ENCODE results near the gene SOCS3. TPM values are rescaled to one million over a fixed set of nuclear protein-coding genes. Genes with fewer than 3 reads are reported as not detected.

SOCS3 gene
- total and polyA plus RNA-seq, 10 donors, result 10.7 to 164 (median 62.1) TPM

DNA sequence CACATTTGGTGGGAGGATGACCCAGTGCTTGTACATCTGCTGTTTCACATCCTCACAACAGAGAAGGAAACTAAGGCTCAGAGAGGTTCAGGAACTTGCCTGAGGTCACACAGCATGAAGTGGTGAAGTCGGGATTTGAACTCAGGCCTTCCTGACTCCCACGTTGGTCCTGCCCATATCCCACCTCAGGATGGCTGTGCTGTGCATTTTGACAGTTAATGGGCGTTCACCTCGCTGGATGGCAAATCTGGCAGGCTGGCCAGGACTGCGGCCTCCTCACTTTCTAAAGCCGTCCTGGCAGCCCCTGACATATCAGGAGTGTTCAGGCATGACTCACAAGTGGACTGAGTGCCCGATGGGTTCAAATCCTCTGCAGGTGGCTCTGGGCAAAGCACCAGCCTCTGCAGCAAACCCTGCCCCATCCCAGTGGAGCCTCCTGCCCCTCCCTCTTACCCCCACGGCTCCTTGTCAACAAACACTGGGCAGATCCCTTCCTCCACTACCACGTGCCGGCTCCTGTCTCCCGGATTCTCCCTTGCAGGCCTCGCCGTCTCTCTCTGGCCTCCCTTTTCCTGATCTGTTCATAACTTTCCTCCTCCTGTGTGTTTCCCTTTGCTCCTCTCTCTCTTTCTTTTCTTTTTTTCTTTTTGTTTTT, 29.2 kb downstream of the SOCS3 start:
- no peaks in the 10 kb centered on the region for H3K9me3 ChIP-seq
- H3K36me3 ChIP-seq, result no peaks in the 10 kb centered on the region
- no peaks in the 10 kb centered on the region for H3K27me3 ChIP-seq (replicated peaks in 1 of 7)
- H3K27ac ChIP-seq, result no peak overlapping the region
- H3K4me1 ChIP-seq, result peaks cover 0 to 35% (median 10%) of the 10 kb centered on the region in 6 donors
- TF ChIP-seq POLR2AphosphoS5 (IDR thresholded peaks at IDR 0.05) (no peak), CTCF (IDR thresholded peaks at IDR 0.05 in 8 of 11, conservative IDR thresholded peaks at IDR 0.05 in 3 of 11) (no peak), POLR2A (IDR thresholded peaks at IDR 0.05) (no peak)
- H3K4me3 ChIP-seq, result no peak overlapping the region
- intact Hi-C loops (cut with DNase I; ENCODE audit: low total_unique reads), result no loop called here
- DNase-seq, result no peak
- WGBS, 5 donors, result 80 to 90% (median 86%) methylated on average over 11 to 13 of the region's 13 CpGs

GRCh38 chr17:78329263-78330059, 30.4 kb downstream of the SOCS3 start:
- Histone ChIP-seq H3K36me3 (no peaks in the 10 kb centered on the region), H3K4me1 (peaks cover 0 to 43% (median 20%) of the 10 kb centered on the region in 6 donors), H3K4me3 (no peak overlapping the region), H3K27ac (peak overlapping the region in 4 of 8 donors; percentile 9 to 59 (median 32)), H3K9me3 (no peaks in the 10 kb centered on the region), H3K27me3 (replicated peaks in 1 of 7) (peaks cover 0 to 4% (median 0%) of the 10 kb centered on the region in 7 donors)
- WGBS, 5 donors, result 46 to 64% (median 54%) methylated on average over 12 to 16 of the region's 16 CpGs
- DNase-seq, result no peak
- TF ChIP-seq POLR2AphosphoS5 (IDR thresholded peaks at IDR 0.05) (peak in 2 of 3 donors; percentile 20 to 35), CTCF (IDR thresholded peaks at IDR 0.05 in 8 of 11, conservative IDR thresholded peaks at IDR 0.05 in 3 of 11) (no peak), POLR2A (IDR thresholded peaks at IDR 0.05) (no peak)
- intact Hi-C loops (cut with DNase I; ENCODE audit: low total_unique reads), result no loop called here

GRCh38 chr17:78327880-78328279, 32.0 kb downstream of the SOCS3 start:
- Histone ChIP-seq H3K36me3 (no peaks in the 10 kb centered on the region), H3K4me1 (peaks cover 0 to 45% (median 31%) of the 10 kb centered on the region in 6 donors), H3K27ac (no peak overlapping the region), H3K4me3 (no peak overlapping the region), H3K27me3 (replicated peaks in 1 of 7) (peaks cover 0 to 6% (median 0%) of the 10 kb centered on the region in 7 donors), H3K9me3 (no peaks in the 10 kb centered on the region)
- DNase-seq, result no peak
- no peak for TF ChIP-seq CTCF (IDR thresholded peaks at IDR 0.05 in 8 of 11, conservative IDR thresholded peaks at IDR 0.05 in 3 of 11)
- no peak for TF ChIP-seq POLR2A (IDR thresholded peaks at IDR 0.05)
- no peak for TF ChIP-seq POLR2AphosphoS5 (IDR thresholded peaks at IDR 0.05)
- 94 to 97% (median 96%) methylated on average over 5 of the region's 5 CpGs for WGBS, 5 donors
- intact Hi-C loops (cut with DNase I; ENCODE audit: low total_unique reads), result no loop called here
